Activated CD4-positive, alpha-beta memory T cell treated with anti-CD3 and anti-CD28 coated beads for 36 hours (primary cell): ENCODE results near the gene SLC48A1. TPM values are rescaled to one million over a fixed set of nuclear protein-coding genes. Genes with fewer than 3 reads are reported as not detected.

Source experiments
- CTCF ChIA-PET: fragments of 350-600 bp; sonication (Branson Sonifier 250); formaldehyde crosslinking; loops from one replicate; lab custom pipeline; 2021; ENCODE audit warnings: antibody characterized with exemption, inconsistent platforms; lab: Charles Lee
- POLR2A ChIA-PET: fragments of 350-600 bp; sonication (Branson Sonifier 250); formaldehyde crosslinking; loops from one replicate; lab custom pipeline; 2021; ENCODE audit warnings: antibody characterized with exemption; lab: Charles Lee
- DNase-seq: peaks from one replicate; pipeline ENCODE4 v3.0.0-alpha.2; 2020
- H3K27ac Mint-ChIP-seq: one replicate; pipeline ENCODE4 v1.8.0; 2021; ENCODE audit warnings: mixed read lengths
- H3K27me3 Mint-ChIP-seq: one replicate; pipeline ENCODE4 v1.8.0; 2021; ENCODE audit warnings: mixed read lengths
- H3K36me3 Mint-ChIP-seq: one replicate; pipeline ENCODE4 v1.8.0; 2021; ENCODE audit warnings: mixed read lengths
- H3K4me1 Mint-ChIP-seq: one replicate; pipeline ENCODE4 v1.8.0; 2021; ENCODE audit warnings: low read depth, mixed read lengths
- H3K4me3 Mint-ChIP-seq: one replicate; pipeline ENCODE4 v1.8.0; 2021; ENCODE audit warnings: mild to moderate bottlenecking, mixed read lengths
- H3K9me3 Mint-ChIP-seq: one replicate; pipeline ENCODE4 v1.8.0; 2021; ENCODE audit warnings: mixed read lengths
- intact Hi-C: fragments of 100-400 bp; cut with micrococcal nuclease; formaldehyde crosslinking; loops from one replicate; pipeline ENCODE4 v1.15.1; 2023
- total RNA-seq, 2 experiments: library from RNA; stranded (reverse); gene quantifications; one replicate each; pipeline ENCODE4 v1.2.3, GENCODE V29; 2021

SLC48A1 gene
- total RNA-seq, 2 experiments from 2014 or later, result 13.7 to 16.2 TPM

DNA sequence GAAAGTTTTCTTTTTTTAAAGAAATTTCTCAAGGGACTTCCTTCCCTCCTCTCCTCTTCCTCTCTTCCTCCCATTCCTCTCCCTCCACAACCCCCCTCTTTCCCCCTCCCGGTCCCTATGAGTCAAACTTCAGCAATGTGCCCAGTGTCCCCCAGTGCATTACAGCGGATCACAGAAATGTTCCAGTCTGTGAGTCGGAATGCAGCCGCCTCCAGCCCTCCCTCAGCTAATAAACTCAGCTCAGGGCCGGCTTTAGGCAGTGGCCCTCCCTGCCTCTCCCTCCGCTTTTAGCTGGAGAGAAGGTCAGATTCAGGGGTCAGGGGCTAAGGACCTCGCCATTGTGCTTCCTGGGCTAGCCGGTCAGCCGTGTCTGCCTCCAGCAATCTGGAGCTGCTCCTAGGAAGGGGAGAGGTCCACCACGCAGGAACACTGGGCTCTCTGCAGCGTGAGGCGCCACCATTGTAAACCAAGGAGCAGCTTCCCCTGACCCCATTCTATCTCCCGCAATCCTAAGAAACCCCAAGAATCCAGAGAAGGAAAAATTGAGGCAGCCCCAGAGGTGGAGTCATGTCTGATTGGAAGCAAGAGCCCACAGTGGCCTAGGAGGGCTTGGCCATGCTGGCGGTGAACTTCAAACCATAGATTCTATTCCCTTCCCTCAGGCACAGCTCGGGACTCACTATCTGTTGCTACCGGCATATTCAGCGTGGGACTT is 47.8 kb downstream of the SLC48A1 start:
- POLR2A ChIA-PET, result interaction anchor here (1.3 to 16.2 kb wide), 3 partner anchors 10 to 47 kb away, joined by 3 to 540 read pairs (median 90); no protein-coding TSS in a partner anchor
- intact Hi-C loops, result no loop called here
- Mint-ChIP-seq H3K27ac (peak overlapping the region; percentile 99), H3K27me3 (no peaks in the 10 kb centered on the region), H3K36me3 (peaks cover 29% of the 10 kb centered on the region), H3K9me3 (no peaks in the 10 kb centered on the region), H3K4me3 (peak overlapping the region; percentile 94), H3K4me1 (peaks cover 68% of the 10 kb centered on the region)
- CTCF ChIA-PET, result interaction anchor here (0.7 to 28.1 kb wide), 5 partner anchors 10 to 78 kb away, joined by 3 to 795 read pairs (median 6); no protein-coding TSS in a partner anchor
- no peak for DNase-seq

DNA sequence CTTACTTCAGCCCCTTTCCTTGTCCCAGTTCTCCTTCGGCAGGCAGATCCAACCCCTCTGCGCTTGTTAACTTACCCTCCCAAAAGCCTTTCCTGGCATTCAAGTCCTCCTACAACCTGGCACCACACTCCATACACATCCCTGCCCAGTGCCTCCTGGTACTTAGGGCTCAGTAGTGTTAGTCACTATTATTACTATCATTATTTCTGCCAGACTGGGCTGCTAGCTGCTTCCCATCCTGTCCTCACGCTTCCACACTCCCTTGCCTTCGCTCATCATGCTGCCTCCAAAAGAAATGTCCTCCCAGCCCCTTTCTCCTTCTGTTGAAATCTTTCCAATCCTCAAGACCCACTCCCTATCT is 48.3 kb downstream of the SLC48A1 start:
- H3K4me1 Mint-ChIP-seq, result peaks cover 70% of the 10 kb centered on the region
- intact Hi-C loops, result no loop called here
- H3K36me3 Mint-ChIP-seq, result peaks cover 26% of the 10 kb centered on the region
- H3K9me3 Mint-ChIP-seq, result no peaks in the 10 kb centered on the region
- H3K27me3 Mint-ChIP-seq, result no peaks in the 10 kb centered on the region
- no peak for DNase-seq
- H3K27ac Mint-ChIP-seq, result peak overlapping the region; percentile 99
- ChIA-PET CTCF (interaction anchor here (1.1 to 28.1 kb wide), 3 partner anchors 13 to 41 kb away, joined by 3 to 795 read pairs (median 7); no protein-coding TSS in a partner anchor), POLR2A (interaction anchor here (0.8 to 16.2 kb wide), 6 partner anchors 8 to 115 kb away, joined by 3 to 540 read pairs (median 4); partner anchors contain the start of gene RPAP3)
- H3K4me3 Mint-ChIP-seq, result peak overlapping the region; percentile 94

DNA sequence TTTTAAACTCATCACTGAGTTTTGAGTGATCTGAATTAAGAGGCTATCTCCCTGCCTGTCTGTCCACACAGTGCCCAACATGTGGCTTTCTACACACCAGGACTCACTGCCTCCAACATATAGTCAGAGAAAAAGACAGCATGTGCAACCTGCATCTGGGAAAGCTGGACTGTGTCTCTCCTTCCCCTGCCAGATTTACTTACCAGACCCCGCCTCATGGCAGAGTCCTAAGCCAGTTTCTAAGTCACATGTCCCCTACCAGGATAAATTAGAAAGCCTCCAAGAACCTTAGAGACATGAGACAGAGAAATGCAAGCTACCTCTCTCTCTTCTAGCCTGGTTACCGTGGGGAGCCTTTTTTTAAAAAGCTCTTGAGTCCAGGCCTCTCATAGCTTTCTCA is 49.4 kb downstream of the SLC48A1 start:
- Mint-ChIP-seq H3K9me3 (no peaks in the 10 kb centered on the region), H3K4me1 (peaks cover 72% of the 10 kb centered on the region), H3K27ac (peak overlapping the region; percentile 13), H3K27me3 (no peaks in the 10 kb centered on the region), H3K4me3 (no peak overlapping the region), H3K36me3 (peaks cover 19% of the 10 kb centered on the region)
- ChIA-PET POLR2A (interaction anchor here (0.6 to 16.2 kb wide), 5 partner anchors 9 to 1196 kb away, joined by 3 to 540 read pairs (median 3); partner anchors contain the start of gene RPAP3), CTCF (interaction anchor here (0.5 to 28.1 kb wide), 5 partner anchors 9 to 615 kb away, joined by 3 to 795 read pairs (median 4); no protein-coding TSS in a partner anchor)
- intact Hi-C loops, result no loop called here
- DNase-seq, result no peak

DNA sequence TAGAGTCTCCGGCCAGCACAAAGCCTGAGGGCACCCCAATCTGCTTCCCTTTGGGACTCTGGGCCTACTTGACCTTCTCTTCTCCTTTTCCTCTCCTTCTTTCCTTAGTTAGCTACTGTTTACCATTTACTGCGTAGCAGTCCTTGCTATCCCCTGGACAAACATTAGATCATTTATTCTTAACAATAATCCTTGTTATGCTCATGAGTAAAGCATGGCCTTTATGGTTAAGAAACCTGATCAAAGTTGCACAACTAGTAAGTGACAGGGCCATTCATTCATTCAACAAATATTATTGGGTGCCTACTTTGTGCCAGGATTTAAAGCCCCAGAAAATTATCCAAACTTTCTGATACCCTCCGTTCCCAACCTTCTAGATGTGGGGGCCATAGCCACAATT is 49.8 kb downstream of the SLC48A1 start:
- Mint-ChIP-seq H3K36me3 (peaks cover 14% of the 10 kb centered on the region), H3K9me3 (no peaks in the 10 kb centered on the region), H3K4me3 (no peak overlapping the region), H3K27ac (peak overlapping the region; percentile 13), H3K27me3 (no peaks in the 10 kb centered on the region), H3K4me1 (peaks cover 73% of the 10 kb centered on the region)
- CTCF ChIA-PET, result interaction anchor here (0.5 to 28.1 kb wide), 4 partner anchors 10 to 616 kb away, joined by 3 to 795 read pairs (median 6); no protein-coding TSS in a partner anchor
- intact Hi-C loops, result no loop called here
- POLR2A ChIA-PET, result interaction anchor here (0.6 to 16.2 kb wide), 4 partner anchors 8 to 1195 kb away, joined by 3 to 540 read pairs (median 46); no protein-coding TSS in a partner anchor
- no peak for DNase-seq

DNA sequence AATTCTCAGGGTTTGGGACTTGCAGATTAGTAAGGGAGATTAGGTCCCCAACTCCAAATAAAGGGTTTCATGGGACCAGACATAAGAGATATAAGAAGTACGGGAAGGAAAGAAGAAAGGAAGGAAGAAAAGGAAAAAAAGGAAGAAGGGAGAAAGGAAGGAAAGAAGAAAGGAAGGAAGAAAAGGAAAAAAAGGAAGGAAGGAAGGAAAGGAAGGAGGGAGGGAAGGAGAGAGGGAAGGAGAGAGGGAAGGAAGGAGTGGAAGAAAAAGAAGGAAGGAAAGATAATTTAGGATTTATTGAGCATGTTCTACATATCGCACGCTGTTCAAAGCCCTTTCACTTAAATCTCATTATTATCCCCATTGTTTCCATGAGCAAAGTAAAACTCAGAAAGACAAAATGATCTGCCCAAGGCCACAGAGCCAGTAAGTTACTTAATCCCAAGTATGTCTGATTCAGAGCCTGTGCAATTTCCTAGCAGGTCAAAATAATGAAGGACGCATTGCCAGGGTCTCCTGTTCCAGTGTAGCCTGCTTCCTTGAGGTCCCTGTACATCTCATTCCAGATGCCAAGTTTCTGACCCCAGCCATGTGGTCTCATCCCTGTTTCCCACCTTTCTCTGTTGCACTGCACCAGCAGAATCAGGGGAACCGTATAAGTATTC is 50.5 kb downstream of the SLC48A1 start:
- DNase-seq, result no peak
- H3K27me3 Mint-ChIP-seq, result no peaks in the 10 kb centered on the region
- ChIA-PET POLR2A (interaction anchor here (0.8 to 16.2 kb wide), 3 partner anchors 8 to 11 kb away, joined by 3 to 540 read pairs (median 8); no protein-coding TSS in a partner anchor), CTCF (interaction anchor here (1.5 to 28.1 kb wide), 3 partner anchors 10 to 14 kb away, joined by 4 to 795 read pairs (median 72); no protein-coding TSS in a partner anchor)
- H3K36me3 Mint-ChIP-seq, result peaks cover 7% of the 10 kb centered on the region
- peak overlapping the region; percentile 93 for H3K27ac Mint-ChIP-seq
- H3K9me3 Mint-ChIP-seq, result no peaks in the 10 kb centered on the region
- no peak overlapping the region for H3K4me3 Mint-ChIP-seq
- peaks cover 76% of the 10 kb centered on the region for H3K4me1 Mint-ChIP-seq
- intact Hi-C loops, result loop anchor here (1.0 kb wide), 1 partner anchor 9 kb away; no protein-coding TSS in a partner anchor

DNA sequence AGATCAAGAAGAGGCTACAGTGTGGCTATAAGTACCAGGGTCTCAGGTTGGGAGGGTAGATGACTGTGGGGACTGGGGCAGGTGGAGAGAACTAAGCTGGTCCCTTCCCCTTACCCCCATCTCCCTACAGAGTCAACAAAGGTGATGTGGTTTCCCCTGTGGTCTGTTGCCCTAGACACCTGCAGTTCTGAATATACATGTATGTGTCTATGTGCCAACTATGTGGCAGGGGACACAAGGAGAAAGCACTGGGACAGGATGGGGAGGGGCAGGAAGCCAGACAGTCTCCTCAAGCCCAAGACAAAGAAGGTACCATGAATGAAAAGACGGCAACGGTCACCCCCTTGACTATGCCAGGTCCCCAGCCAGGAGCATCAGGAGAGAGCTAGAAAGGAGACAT is 51.2 kb downstream of the SLC48A1 start:
- intact Hi-C loops, result loop anchor here (1.0 kb wide), 1 partner anchor 8 kb away; no protein-coding TSS in a partner anchor
- H3K9me3 Mint-ChIP-seq, result no peaks in the 10 kb centered on the region
- H3K4me1 Mint-ChIP-seq, result peaks cover 82% of the 10 kb centered on the region
- peak overlapping the region; percentile 93 for H3K27ac Mint-ChIP-seq
- POLR2A ChIA-PET, result interaction anchor here (0.9 to 1.9 kb wide), 2 partner anchors 8 to 10 kb away, joined by 4 to 8 read pairs; no protein-coding TSS in a partner anchor
- CTCF ChIA-PET, result interaction anchor here (0.8 to 5.8 kb wide), 5 partner anchors 9 to 81 kb away, joined by 3 to 72 read pairs (median 4); no protein-coding TSS in a partner anchor
- no peaks in the 10 kb centered on the region for H3K27me3 Mint-ChIP-seq
- peak; percentile 53 for DNase-seq
- H3K4me3 Mint-ChIP-seq, result no peak overlapping the region
- peaks cover 3% of the 10 kb centered on the region for H3K36me3 Mint-ChIP-seq

DNA sequence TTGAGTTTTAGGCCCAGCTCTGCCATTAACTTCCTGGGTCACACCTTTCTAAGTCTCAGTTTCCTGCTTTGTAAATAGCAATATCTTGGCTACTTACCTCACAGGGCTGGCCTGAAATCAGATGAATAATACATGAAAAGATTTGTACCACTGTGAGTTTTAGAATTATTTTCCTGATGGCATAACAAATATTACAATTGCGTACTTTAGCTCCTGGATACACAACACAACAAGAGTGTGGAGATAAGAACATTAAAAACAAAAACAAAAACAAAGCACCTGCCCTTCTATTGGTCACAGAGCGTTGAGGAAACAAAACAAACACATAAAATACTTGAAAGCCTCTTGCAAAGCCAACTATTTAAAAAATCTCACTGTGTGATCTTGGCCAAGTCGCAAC is 51.6 kb downstream of the SLC48A1 start:
- POLR2A ChIA-PET, result interaction anchor here (0.9 to 1.9 kb wide), 2 partner anchors 8 to 9 kb away, joined by 4 to 8 read pairs; no protein-coding TSS in a partner anchor
- Mint-ChIP-seq H3K36me3 (peaks cover 3% of the 10 kb centered on the region), H3K4me3 (no peak overlapping the region), H3K4me1 (peaks cover 86% of the 10 kb centered on the region), H3K9me3 (no peaks in the 10 kb centered on the region), H3K27ac (peak overlapping the region; percentile 93), H3K27me3 (no peaks in the 10 kb centered on the region)
- intact Hi-C loops, result loop anchor here (1.0 kb wide), 1 partner anchor 8 kb away; no protein-coding TSS in a partner anchor
- no peak for DNase-seq
- CTCF ChIA-PET, result interaction anchor here (0.8 to 5.8 kb wide), 5 partner anchors 8 to 82 kb away, joined by 3 to 72 read pairs (median 4); no protein-coding TSS in a partner anchor

DNA sequence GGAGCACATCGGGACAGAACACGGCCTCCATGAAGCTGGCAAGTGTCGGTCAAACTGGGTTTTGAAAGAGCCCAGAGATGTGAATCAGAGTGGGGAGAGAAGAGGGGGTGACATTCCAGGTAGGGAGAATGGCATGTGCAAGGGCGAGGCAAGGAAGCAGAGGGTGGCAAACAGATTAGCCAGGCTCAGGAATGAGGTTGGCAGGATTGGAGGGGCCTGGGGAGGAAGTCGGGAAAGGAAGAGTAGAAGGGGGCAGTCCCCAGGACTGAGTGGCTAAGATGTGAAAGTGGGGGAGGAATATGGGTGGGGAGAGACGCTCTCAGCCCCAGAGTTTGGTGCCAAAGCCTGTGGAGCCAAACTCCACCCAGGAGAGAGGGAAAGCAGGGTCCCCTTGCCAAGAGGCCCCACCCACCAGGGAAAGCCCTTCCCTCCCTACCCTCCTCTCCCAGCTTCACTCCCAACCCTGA is 52.2 kb downstream of the SLC48A1 start:
- no peaks in the 10 kb centered on the region for H3K9me3 Mint-ChIP-seq
- intact Hi-C loops, result no loop called here
- peak overlapping the region; percentile 93 for H3K27ac Mint-ChIP-seq
- ChIA-PET CTCF (interaction anchor here (1.0 to 5.8 kb wide), 2 partner anchors 13 to 82 kb away, joined by 4 to 72 read pairs; no protein-coding TSS in a partner anchor), POLR2A (interaction anchor here (1.9 kb wide), 1 partner anchor 9 kb away, joined by 8 read pairs; no protein-coding TSS in a partner anchor)
- H3K27me3 Mint-ChIP-seq, result no peaks in the 10 kb centered on the region
- no peak for DNase-seq
- no peak overlapping the region for H3K4me3 Mint-ChIP-seq
- H3K4me1 Mint-ChIP-seq, result peaks cover 87% of the 10 kb centered on the region
- H3K36me3 Mint-ChIP-seq, result peaks cover 2% of the 10 kb centered on the region

DNA sequence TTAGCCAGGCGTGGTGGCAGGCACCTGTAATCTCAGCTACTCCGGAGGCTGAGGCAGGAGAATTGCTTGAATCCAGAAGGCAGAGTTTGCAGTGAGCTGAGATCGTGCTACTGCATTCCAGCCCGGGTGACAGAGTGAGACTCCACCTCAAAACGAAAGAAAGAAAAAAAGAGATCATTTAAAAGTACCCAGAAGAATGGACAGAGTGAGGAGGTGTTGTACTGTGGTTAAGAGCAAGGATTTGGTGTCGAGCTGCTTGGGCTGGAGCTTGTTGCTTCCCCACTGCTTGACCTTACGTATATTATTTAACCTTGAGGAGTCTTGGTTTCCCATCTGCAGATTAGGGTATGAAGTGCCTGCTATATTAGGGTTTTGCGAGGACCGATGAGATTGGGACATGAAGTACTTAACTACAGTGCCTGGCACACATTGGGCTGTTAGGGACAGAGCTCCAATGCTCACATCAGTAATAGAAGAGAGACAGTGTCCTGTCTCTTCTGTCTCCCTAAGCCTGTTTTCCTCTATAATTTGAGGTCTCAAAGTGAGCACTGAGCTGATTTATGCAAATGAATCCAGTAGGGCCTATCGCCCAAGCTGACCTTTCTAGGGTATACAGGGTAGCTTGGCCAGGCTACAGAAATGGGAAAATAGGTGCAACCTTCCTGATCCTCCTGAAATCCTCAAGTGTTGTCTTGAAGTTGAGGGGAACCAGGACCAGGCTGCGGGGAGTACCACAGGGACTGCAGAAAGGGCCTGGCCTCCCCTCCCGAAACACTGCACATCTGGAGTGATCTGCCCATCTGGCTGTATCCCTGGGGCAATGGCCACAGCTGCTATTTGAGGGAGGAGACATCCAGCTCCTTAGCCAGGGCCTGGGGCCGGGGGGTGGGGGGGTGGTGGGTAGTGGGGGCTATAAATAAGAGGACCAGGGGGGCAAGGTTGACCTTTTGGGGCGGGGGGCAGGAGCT is 55.3 kb downstream of the SLC48A1 start:
- intact Hi-C loops, result no loop called here
- POLR2A ChIA-PET, result interaction anchor here (1.1 to 10.5 kb wide), 6 partner anchors 10 to 121 kb away, joined by 3 to 540 read pairs (median 4); partner anchors contain the start of gene HDAC7
- H3K4me1 Mint-ChIP-seq, result peaks cover 89% of the 10 kb centered on the region

DNA sequence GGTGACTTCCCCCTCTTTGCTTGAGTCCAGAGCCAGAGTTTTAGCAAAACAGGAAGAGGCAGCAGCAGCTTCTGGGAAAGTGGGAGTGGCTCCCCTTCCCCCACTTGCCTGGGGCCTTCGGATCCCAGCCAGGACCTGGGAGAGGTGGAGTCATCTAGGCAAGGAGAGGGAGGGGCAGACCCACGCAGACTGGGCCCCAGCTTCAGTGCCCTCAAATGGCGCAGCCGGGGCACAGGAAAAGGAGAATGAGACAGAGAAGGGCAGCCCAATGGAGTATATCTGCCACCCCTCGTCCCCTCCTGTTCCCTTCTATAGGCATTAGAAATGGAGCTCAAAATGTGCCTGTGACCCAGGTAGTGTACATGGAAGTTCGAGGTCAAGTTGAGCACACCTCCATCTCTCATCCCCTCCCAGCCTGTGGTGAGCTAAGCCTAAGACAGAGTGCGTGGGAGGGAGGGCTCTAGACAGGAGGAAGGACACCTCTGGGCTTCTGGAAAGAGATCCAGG is 56.0 kb downstream of the SLC48A1 start:
- Mint-ChIP-seq H3K27me3 (no peaks in the 10 kb centered on the region), H3K4me3 (peak overlapping the region; percentile 60), H3K27ac (peak overlapping the region; percentile 81), H3K4me1 (peaks cover 89% of the 10 kb centered on the region), H3K36me3 (peaks cover 2% of the 10 kb centered on the region), H3K9me3 (no peaks in the 10 kb centered on the region)
- POLR2A ChIA-PET, result interaction anchor here (1.1 to 10.5 kb wide), 3 partner anchors 13 to 39 kb away, joined by 3 to 540 read pairs (median 3); partner anchors contain the start of gene HDAC7
- DNase-seq, result peak; percentile 55
- CTCF ChIA-PET, result interaction anchor here (5.8 to 17.3 kb wide), 3 partner anchors 9 to 86 kb away, joined by 72 to 795 read pairs (median 379); partner anchors contain the start of gene HDAC7
- intact Hi-C loops, result no loop called here

More for the DNA sequence above, 55.3 kb downstream of the SLC48A1 start:
- Mint-ChIP-seq H3K36me3 (peaks cover 2% of the 10 kb centered on the region), H3K27ac (peak overlapping the region; percentile 81), H3K4me3 (no peak overlapping the region), H3K27me3 (no peaks in the 10 kb centered on the region), H3K9me3 (no peaks in the 10 kb centered on the region)
- no peak for DNase-seq
- CTCF ChIA-PET, result interaction anchor here (2.1 to 17.3 kb wide), 4 partner anchors 10 to 86 kb away, joined by 7 to 795 read pairs (median 226); partner anchors contain the start of gene HDAC7
